ENCODE results near the gene ABHD3.

DNA sequence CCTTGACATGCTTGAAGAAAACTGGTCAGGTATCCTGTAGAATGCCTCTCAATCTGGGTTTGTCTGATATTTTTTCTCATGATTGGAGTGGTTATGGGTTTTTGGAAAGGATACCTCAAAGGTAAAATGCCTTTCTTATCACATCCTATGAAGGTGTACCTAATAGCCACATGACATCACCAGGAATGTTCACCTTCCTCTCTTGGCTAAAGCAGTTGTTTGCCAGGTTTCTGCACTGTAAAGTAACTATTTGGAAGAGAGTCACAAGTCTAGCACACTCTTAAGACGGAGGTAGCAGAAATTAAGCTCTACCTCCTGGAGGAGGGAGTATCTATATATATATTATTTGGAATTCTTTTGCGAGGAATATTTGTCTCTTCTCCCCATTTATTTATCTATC, 18.1 kb upstream of the ABHD3 start:
- TF ChIP-seq, protein P1, sequence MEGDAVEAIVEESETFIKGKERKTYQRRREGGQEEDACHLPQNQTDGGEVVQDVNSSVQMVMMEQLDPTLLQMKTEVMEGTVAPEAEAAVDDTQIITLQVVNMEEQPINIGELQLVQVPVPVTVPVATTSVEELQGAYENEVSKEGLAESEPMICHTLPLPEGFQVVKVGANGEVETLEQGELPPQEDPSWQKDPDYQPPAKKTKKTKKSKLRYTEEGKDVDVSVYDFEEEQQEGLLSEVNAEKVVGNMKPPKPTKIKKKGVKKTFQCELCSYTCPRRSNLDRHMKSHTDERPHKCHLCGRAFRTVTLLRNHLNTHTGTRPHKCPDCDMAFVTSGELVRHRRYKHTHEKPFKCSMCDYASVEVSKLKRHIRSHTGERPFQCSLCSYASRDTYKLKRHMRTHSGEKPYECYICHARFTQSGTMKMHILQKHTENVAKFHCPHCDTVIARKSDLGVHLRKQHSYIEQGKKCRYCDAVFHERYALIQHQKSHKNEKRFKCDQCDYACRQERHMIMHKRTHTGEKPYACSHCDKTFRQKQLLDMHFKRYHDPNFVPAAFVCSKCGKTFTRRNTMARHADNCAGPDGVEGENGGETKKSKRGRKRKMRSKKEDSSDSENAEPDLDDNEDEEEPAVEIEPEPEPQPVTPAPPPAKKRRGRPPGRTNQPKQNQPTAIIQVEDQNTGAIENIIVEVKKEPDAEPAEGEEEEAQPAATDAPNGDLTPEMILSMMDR (IDR thresholded peaks at IDR 0.05), result no peak
- TF ChIP-seq POLR2A (IDR thresholded peaks at IDR 0.05), result no peak

Data from lower leg skin (tissue), 3 donors.